Liver (tissue), 9 donors: ENCODE results near the gene TAF1. TPM values are rescaled to one million over a fixed set of nuclear protein-coding genes. Genes with fewer than 3 reads are reported as not detected.

Experiments
- DNase-seq: peaks from one replicate; pipeline ENCODE4 v3.0.0-alpha.2; 2017; ENCODE audit warnings: low spot score
- H3K27ac ChIP-seq, 2 donors: one replicate each; pipeline ENCODE4 v1.7.0; 2013; ENCODE audit warnings: inconsistent platforms in 2 of 2, low read length in 2 of 2, control low read depth in 1 of 2, low read depth in 1 of 2, mild to moderate bottlenecking in 1 of 2
- H3K27me3 ChIP-seq, 4 donors: one replicate each; pipeline versions ENCODE4 v1.6.1 to v1.7.0; 2013; ENCODE audit warnings: low read length in 3 of 4, inconsistent platforms in 1 of 4, mild to moderate bottlenecking in 1 of 4, moderate library complexity in 1 of 4; ENCODE audit not compliant: control insufficient read depth in 4 of 4, insufficient read depth in 4 of 4
- H3K36me3 ChIP-seq, 4 donors: one replicate each; pipeline versions ENCODE4 v1.6.1 to v1.7.0; 2013; ENCODE audit warnings: low read length in 3 of 4, mild to moderate bottlenecking in 3 of 4, low read depth in 1 of 4, moderate library complexity in 1 of 4; ENCODE audit not compliant: control insufficient read depth in 4 of 4, insufficient read depth in 3 of 4
- H3K4me1 ChIP-seq, 4 donors: one replicate each; pipeline versions ENCODE4 v1.6.1 to v1.7.0; 2013; ENCODE audit warnings: low read length in 3 of 4, mild to moderate bottlenecking in 3 of 4, moderate library complexity in 1 of 4; ENCODE audit not compliant: control insufficient read depth in 4 of 4, insufficient read depth in 4 of 4
- H3K4me3 ChIP-seq, 3 donors: one replicate each; pipeline versions ENCODE4 v1.6.1 to v1.7.0; 2013; ENCODE audit warnings: low read length in 3 of 3, control low read depth in 1 of 3, low read depth in 1 of 3, mild to moderate bottlenecking in 1 of 3
- H3K9ac ChIP-seq, 2 donors: one replicate each; pipeline ENCODE4 v1.7.0; 2013; ENCODE audit warnings: low read length in 2 of 2, mild to moderate bottlenecking in 2 of 2, moderate library complexity in 2 of 2, control low read depth in 1 of 2, low read depth in 1 of 2
- H3K9me3 ChIP-seq, 4 donors: one replicate each; pipeline versions ENCODE4 v1.6.1 to v1.7.0; 2013; ENCODE audit warnings: low read length in 3 of 4; ENCODE audit not compliant: control insufficient read depth in 4 of 4
- EGR1 ChIP-seq, 2 donors: IDR thresholded peaks; 2 replicates each; pipeline ENCODE4 v1.6.1; 2016 to 2018; ENCODE audit warnings: antibody characterized with exemption in 2 of 2, low read depth in 2 of 2
- FOXA1 ChIP-seq: IDR thresholded peaks from 2 replicates; pipeline ENCODE4 v1.6.1; 2016; ENCODE audit warnings: antibody characterized with exemption
- FOXA2 ChIP-seq: IDR thresholded peaks from 2 replicates; pipeline ENCODE4 v1.6.1; 2016; ENCODE audit warnings: antibody characterized with exemption
- HNF4A ChIP-seq, 2 donors: conservative IDR thresholded peaks; 2 replicates each; pipeline ENCODE4 v1.6.1; 2016; ENCODE audit warnings: antibody characterized with exemption in 2 of 2, mild to moderate bottlenecking in 2 of 2
- HNF4G ChIP-seq: IDR thresholded peaks from 2 replicates; pipeline ENCODE4 v1.6.1; 2016; ENCODE audit warnings: antibody characterized with exemption
- JUND ChIP-seq, 2 donors: IDR thresholded peaks; 2 replicates each; pipeline ENCODE4 v1.6.1; 2016; ENCODE audit warnings: antibody characterized with exemption in 2 of 2
- NR2F2 ChIP-seq: IDR thresholded peaks from 2 replicates; pipeline ENCODE4 v1.6.1; 2016; ENCODE audit warnings: antibody characterized with exemption
- RAD21 ChIP-seq, 2 donors: IDR thresholded peaks; 2 replicates each; pipeline ENCODE4 v1.6.1; 2016; ENCODE audit warnings: antibody characterized with exemption in 2 of 2, mild to moderate bottlenecking in 2 of 2
- RXRA ChIP-seq, 2 donors: IDR thresholded peaks; 2 replicates each; pipeline ENCODE4 v1.6.1; 2017 to 2018; ENCODE audit warnings: antibody characterized with exemption in 2 of 2, mild to moderate bottlenecking in 1 of 2
- SP1 ChIP-seq: IDR thresholded peaks from 2 replicates; pipeline ENCODE4 v1.6.1; 2018; ENCODE audit warnings: antibody characterized with exemption, mild to moderate bottlenecking
- TAF1 ChIP-seq: conservative IDR thresholded peaks from 2 replicates; pipeline ENCODE4 v1.6.1; 2016; ENCODE audit warnings: antibody characterized with exemption, mild to moderate bottlenecking
- YY1 ChIP-seq: IDR thresholded peaks from 2 replicates; pipeline ENCODE4 v1.6.1; 2016; ENCODE audit warnings: antibody characterized with exemption, mild to moderate bottlenecking
- WGBS: extraction: QIAGEN DNeasy Blood & Tissue Kit; methylation state at CpG from one replicate; pipeline ENCODE4 v1.1.7; 2013; 5-methylcytosine and 5-hydroxymethylcytosine counted together
- polyA plus RNA-seq, 2 donors: library from polyadenylated mRNA; stranded (reverse) in 1 of 2; unstranded in 1 of 2; fragments of 200-250 nt in 1 of 2; fragments of >200 nt in 1 of 2; fragmentation: Nextera tagmentation in 1 of 2; extraction: Ambion mirVana in 1 of 2; gene quantifications; one replicate each; pipeline versions ENCODE4 v1.2.1 to v1.2.3, GENCODE V29; 2013 to 2015
- total RNA-seq, 2 donors: library from RNA; depleted of rRNA; stranded (reverse); fragments of >200 nt; gene quantifications; one replicate each; pipeline ENCODE4 v1.2.3, GENCODE V29; 2014
- TF ChIP-seq, protein P1 (sequence below): IDR thresholded peaks from 2 replicates; pipeline ENCODE4 v1.6.1; 2016; ENCODE audit warnings: antibody characterized with exemption, mild to moderate bottlenecking
- TF ChIP-seq, protein P2 (sequence below): IDR thresholded peaks from 2 replicates; pipeline ENCODE4 v1.6.1; 2016; ENCODE audit warnings: antibody characterized with exemption
- TF ChIP-seq, protein P3 (sequence below): fragments of 150-350 bp; IDR thresholded peaks from 2 replicates; pipeline ENCODE4 v1.5.1; 2017; ENCODE audit warnings: improper control_type of control experiment, low read depth, low read length; ENCODE audit not compliant: missing input control
- TF ChIP-seq, protein P4 (sequence below): IDR thresholded peaks from 2 replicates; pipeline ENCODE4 v1.6.1; 2016; ENCODE audit warnings: antibody characterized with exemption
- TF ChIP-seq, protein P5 (sequence below): IDR thresholded peaks from 2 replicates; pipeline ENCODE4 v1.6.1; 2016; ENCODE audit warnings: antibody characterized with exemption
- donor health status: healthy.
- donor health status: healthy.
- donor health status: healthy.
- donor health status: healthy.
- donor health status: healthy.

Gene TAF1
- total and polyA plus RNA-seq, 4 donors, result 2.8 to 37.7 (median 14.6) TPM

DNA sequence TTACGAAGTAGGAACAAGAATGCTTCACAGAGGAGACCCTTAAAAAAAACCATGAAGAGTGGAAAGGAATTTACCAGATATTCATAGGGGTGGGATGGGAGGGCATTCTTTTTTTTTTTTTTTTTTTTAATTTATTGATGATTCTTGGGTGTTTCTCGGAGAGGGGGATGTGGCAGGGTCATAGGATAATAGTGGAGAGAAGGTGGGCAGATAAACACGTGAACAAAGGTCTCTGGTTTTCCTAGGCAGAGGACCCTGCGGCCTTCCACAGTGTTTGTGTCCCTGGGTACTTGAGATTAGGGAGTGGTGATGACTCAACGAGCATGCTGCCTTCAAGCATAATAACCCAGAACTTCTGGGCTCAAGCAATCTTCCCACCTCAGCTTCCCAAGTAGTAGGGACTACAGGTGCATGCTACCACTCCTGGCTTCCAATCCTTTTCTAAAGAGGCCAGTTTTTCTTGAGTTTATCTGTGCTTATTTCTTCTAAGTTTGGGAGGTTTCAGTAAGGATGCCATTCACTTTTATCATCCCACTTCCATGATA is 100.9 kb downstream of the TAF1 start (continued):
- TF ChIP-seq, protein P1, sequence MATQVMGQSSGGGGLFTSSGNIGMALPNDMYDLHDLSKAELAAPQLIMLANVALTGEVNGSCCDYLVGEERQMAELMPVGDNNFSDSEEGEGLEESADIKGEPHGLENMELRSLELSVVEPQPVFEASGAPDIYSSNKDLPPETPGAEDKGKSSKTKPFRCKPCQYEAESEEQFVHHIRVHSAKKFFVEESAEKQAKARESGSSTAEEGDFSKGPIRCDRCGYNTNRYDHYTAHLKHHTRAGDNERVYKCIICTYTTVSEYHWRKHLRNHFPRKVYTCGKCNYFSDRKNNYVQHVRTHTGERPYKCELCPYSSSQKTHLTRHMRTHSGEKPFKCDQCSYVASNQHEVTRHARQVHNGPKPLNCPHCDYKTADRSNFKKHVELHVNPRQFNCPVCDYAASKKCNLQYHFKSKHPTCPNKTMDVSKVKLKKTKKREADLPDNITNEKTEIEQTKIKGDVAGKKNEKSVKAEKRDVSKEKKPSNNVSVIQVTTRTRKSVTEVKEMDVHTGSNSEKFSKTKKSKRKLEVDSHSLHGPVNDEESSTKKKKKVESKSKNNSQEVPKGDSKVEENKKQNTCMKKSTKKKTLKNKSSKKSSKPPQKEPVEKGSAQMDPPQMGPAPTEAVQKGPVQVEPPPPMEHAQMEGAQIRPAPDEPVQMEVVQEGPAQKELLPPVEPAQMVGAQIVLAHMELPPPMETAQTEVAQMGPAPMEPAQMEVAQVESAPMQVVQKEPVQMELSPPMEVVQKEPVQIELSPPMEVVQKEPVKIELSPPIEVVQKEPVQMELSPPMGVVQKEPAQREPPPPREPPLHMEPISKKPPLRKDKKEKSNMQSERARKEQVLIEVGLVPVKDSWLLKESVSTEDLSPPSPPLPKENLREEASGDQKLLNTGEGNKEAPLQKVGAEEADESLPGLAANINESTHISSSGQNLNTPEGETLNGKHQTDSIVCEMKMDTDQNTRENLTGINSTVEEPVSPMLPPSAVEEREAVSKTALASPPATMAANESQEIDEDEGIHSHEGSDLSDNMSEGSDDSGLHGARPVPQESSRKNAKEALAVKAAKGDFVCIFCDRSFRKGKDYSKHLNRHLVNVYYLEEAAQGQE, result no peak
- TF ChIP-seq HNF4A (conservative IDR thresholded peaks at IDR 0.05) (no peak), RAD21 (IDR thresholded peaks at IDR 0.05) (no peak), RXRA (IDR thresholded peaks at IDR 0.05) (no peak), JUND (IDR thresholded peaks at IDR 0.05) (no peak), HNF4G (no peak)

DNA sequence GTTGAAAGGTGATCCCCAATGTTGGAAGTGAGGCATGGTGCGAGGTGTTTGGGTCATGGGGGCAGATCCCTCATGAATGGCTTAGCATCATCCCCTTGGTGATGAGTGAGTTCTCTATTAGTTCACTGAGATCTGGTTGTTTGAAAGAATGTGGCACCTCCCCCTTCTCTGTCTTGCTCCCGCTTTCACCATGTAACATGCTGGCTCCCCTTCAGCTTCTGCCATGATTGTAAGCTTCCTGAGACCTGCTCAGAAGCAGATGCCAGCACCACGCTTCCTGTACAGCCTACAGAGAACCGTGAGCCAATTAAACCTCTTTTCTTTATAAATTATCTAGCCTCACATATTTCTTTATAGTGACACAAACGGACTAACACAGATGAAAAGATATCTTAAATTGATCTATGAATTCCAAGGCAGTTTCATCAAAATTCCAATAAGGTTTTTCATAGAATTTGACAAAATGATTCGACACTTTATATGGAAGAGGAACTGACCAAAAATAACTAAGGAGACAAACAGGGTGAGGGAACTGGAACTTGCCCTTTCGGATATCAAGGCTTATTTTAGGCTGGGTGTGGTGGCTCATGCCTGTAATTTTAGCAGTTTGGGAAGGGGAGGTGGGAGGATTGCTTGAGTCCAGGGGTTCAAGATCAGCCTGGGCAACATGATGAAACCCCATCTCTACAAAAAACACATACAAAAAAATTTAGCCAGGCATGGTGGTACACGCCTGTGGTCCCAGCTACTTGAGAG is 109.8 kb downstream of the TAF1 start:
- no peak for DNase-seq
- H3K36me3 ChIP-seq, result no peaks in the 10 kb centered on the region
- 87% methylated on average over 8 of the region's 8 CpGs for WGBS
- H3K27ac ChIP-seq, result no peak overlapping the region
- H3K9ac ChIP-seq, result no peak overlapping the region
- TF ChIP-seq SP1, result no peak
- no peak overlapping the region for H3K4me3 ChIP-seq
- H3K27me3 ChIP-seq, result no peaks in the 10 kb centered on the region
- no peaks in the 10 kb centered on the region for H3K9me3 ChIP-seq
- H3K4me1 ChIP-seq, result no peaks in the 10 kb centered on the region

DNA sequence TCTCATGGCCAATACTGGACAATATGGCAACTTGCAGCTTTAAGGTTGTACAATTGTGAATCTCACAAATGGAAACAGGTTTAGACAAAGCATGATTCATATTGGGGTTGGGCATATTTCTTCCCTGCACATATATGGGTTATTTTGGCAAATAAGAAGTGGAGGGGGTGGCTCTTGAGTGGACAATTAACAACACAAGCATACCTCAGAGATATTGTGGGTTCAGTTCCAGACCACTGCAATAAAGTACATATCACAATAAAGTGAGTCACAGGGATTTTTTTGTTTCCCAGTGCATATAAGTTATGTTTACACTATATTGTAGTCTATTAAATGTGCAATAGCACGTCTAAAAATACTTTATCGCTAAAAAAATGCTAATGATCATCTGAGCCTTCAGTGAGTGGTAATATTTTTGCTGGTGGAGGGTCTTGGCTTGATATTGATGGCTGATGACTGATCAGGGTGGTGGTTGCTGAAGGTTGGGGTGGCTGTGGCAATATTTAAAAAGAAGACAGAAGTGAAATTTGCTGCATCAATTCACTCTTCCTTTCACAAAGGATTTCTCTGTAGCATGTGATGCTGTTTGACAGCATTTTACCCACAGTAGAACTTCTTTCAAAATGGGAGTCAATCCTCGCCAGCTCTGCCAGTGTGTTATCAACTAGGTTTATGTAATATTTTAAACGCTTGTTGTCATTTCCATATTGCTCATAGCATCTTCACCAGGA is 116.2 kb downstream of the TAF1 start:
- no peaks in the 10 kb centered on the region for H3K4me1 ChIP-seq
- H3K27ac ChIP-seq, result no peak overlapping the region
- H3K9ac ChIP-seq, result no peak overlapping the region
- no peaks in the 10 kb centered on the region for H3K9me3 ChIP-seq
- no peaks in the 10 kb centered on the region for H3K27me3 ChIP-seq
- no peak for DNase-seq
- no peak overlapping the region for H3K4me3 ChIP-seq
- WGBS, result 89% methylated on average over 4 of the region's 4 CpGs
- no peaks in the 10 kb centered on the region for H3K36me3 ChIP-seq
- TF ChIP-seq EGR1 (IDR thresholded peaks at IDR 0.05; ENCODE audit: low read depth in 2 of 2) (no peak), HNF4A (conservative IDR thresholded peaks at IDR 0.05) (no peak), FOXA2 (no peak), TAF1 (no peak), SP1 (no peak), YY1 (no peak), HNF4G (no peak), RXRA (IDR thresholded peaks at IDR 0.05) (no peak), RAD21 (IDR thresholded peaks at IDR 0.05) (no peak), NR2F2 (no peak), JUND (IDR thresholded peaks at IDR 0.05) (no peak), FOXA1 (no peak)
- TF ChIP-seq, protein P2, sequence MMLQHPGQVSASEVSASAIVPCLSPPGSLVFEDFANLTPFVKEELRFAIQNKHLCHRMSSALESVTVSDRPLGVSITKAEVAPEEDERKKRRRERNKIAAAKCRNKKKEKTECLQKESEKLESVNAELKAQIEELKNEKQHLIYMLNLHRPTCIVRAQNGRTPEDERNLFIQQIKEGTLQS, result no peak
- TF ChIP-seq, protein P3, sequence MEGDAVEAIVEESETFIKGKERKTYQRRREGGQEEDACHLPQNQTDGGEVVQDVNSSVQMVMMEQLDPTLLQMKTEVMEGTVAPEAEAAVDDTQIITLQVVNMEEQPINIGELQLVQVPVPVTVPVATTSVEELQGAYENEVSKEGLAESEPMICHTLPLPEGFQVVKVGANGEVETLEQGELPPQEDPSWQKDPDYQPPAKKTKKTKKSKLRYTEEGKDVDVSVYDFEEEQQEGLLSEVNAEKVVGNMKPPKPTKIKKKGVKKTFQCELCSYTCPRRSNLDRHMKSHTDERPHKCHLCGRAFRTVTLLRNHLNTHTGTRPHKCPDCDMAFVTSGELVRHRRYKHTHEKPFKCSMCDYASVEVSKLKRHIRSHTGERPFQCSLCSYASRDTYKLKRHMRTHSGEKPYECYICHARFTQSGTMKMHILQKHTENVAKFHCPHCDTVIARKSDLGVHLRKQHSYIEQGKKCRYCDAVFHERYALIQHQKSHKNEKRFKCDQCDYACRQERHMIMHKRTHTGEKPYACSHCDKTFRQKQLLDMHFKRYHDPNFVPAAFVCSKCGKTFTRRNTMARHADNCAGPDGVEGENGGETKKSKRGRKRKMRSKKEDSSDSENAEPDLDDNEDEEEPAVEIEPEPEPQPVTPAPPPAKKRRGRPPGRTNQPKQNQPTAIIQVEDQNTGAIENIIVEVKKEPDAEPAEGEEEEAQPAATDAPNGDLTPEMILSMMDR, result no peak
- TF ChIP-seq, protein P1, result no peak
- TF ChIP-seq, protein P4, sequence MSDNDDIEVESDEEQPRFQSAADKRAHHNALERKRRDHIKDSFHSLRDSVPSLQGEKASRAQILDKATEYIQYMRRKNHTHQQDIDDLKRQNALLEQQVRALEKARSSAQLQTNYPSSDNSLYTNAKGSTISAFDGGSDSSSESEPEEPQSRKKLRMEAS, result no peak
- TF ChIP-seq, protein P5, sequence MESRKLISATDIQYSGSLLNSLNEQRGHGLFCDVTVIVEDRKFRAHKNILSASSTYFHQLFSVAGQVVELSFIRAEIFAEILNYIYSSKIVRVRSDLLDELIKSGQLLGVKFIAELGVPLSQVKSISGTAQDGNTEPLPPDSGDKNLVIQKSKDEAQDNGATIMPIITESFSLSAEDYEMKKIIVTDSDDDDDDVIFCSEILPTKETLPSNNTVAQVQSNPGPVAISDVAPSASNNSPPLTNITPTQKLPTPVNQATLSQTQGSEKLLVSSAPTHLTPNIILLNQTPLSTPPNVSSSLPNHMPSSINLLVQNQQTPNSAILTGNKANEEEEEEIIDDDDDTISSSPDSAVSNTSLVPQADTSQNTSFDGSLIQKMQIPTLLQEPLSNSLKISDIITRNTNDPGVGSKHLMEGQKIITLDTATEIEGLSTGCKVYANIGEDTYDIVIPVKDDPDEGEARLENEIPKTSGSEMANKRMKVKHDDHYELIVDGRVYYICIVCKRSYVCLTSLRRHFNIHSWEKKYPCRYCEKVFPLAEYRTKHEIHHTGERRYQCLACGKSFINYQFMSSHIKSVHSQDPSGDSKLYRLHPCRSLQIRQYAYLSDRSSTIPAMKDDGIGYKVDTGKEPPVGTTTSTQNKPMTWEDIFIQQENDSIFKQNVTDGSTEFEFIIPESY, result no peak
